Retina (tissue), 1 donor: ENCODE data around the gene PARD3B.

Experiments used
- DNase-seq: peaks from one replicate; pipeline ENCODE4 v3.0.0-alpha.2; 2016

PARD3B gene

DNA sequence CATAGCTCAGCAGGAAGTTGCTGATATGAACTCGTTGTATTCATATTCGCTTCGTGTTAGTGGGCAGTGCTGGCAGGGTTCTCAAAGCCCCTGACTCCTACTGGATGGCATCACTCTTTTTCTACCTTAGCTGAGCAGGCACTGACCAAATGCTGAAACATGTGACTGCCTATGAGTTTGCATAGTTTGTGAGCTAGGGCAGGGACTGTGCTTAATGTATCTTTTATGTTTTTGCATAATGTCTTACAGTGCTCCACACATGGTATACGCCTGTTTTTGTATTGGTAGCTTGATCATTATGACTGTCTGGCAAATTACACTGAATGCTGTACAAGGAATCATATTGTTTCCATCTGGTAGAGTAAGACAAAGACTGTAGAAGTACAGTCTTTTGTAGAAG, 305.3 kb downstream of the PARD3B start:
- no peak for DNase-seq

DNA sequence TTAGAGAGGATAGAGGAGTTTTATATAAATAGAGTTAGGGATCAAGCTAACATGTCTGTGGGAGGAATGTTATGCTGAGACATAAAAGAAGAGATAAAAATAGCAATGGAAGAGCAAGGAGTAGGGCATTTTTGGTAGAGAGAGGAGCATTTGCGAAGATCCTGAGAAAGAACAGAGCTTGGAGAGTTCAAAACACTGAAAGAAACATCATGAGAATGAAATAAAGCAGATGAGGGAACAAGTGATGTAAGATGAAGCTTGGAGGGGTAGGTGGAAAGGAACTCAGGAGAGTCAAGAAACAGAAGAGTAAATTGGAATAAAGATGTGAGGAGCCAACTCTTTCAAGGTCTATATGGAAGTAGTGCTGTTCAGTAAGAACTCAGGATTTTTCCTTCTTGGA, 308.6 kb downstream of the PARD3B start:
- no peak for DNase-seq

DNA sequence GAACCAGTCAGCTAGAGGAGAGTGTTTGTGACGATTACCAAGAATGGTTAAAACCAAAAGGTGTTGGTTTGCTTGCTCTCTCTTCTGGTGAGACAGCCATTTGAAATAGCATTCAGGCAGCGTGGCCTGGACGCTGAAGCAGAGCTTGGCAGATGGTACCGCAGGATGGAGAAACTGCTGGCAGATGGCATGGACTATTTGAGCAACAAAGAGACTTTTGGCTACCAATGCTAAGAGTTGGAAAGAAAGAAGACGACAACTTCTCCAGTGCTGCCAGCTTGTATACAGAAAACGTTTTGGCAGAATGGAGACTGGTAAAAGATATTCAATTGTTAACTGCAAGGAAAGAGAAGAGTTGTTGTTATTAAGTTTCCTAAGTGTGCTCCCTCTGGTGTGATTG, 315.0 kb downstream of the PARD3B start:
- DNase-seq, result no peak

DNA sequence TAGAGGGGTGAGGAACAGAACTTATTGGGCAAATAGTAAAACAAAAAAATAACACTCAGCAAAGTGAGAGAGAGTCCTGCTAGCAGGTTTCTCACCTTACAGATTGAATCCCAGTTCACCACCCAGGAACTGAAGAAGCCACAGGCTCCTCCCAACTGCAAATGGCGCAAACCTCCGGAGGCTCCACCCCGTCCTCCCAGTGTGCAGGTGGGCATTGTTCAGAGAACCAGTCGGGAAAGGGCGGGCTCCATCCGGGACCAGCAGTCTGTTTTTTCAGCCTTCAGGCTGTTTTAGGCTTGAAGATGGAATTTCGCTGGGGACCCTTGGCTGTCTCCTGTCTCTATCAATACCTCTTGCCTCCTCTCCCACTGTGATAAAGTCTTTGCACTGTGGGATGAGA, 317.5 kb downstream of the PARD3B start:
- no peak for DNase-seq

DNA sequence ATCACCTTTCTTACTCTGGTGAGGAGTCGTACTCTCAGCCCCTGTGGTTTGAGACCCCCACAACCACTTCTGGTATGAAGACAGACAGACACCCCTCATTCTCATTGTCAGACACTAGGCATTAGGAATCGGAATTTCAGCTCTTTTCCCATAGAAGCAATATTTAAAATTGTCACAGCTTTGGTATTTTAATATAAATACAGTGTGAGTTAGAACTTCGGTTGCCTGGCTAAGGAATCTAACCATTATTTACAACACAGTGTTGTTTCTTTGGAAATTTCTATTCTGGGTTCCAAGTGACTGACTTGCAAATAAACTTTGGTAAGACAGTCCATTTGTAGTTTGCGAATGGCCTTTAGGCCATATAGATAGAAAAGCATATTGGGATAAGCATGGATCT, 318.1 kb downstream of the PARD3B start:
- DNase-seq, result no peak

DNA sequence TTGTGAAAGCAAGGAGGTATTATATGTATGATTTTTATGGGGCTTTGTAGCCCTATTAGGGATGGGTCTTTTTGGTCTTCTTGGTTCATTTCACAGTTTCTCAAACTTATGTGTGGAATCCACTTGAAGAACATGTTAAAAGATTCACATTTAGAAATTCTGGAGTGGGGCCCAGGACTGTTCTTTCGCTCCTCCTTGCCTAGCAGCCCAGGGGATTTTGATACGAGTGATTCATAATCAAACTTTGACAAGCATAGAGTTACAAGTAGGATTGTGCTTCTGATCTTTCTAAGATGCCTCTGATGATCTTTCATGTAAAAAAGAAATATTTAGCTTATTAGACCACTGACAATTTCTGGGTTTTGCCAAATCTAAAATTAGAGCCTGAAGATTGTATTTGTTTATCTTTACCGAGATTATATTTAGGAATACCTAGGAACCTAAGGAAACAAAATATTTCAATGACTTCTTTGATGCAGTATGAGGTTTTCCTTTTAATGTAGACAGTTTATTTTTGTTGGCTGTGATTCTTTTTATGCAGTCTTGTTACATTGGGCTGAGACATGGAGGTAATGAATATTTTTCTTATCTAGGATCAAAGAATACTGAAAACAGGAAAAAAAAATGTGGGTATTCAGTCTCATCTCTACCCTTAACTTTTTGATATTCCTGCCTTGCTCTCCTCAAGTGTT, 324.0 kb downstream of the PARD3B start:
- no peak for DNase-seq

DNA sequence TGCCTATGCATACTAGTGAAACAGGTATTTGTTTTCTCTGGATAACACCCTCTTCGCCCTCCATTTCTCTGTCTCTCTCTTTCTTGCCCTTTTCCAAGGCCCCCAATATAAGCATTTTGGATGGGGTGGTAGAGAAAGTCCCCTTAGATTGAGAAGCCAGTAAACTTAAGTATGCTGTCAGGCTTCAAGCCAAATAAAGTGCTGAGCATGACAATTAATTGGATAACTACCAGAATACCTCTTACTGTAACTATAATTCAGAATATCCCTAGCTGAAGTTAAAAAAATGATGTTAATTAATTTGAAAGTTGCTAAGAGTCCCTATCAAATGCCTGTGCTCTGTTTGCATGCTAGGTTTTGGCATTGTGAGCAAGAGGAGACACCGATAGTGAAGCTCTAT, 324.8 kb downstream of the PARD3B start:
- DNase-seq, result no peak

DNA sequence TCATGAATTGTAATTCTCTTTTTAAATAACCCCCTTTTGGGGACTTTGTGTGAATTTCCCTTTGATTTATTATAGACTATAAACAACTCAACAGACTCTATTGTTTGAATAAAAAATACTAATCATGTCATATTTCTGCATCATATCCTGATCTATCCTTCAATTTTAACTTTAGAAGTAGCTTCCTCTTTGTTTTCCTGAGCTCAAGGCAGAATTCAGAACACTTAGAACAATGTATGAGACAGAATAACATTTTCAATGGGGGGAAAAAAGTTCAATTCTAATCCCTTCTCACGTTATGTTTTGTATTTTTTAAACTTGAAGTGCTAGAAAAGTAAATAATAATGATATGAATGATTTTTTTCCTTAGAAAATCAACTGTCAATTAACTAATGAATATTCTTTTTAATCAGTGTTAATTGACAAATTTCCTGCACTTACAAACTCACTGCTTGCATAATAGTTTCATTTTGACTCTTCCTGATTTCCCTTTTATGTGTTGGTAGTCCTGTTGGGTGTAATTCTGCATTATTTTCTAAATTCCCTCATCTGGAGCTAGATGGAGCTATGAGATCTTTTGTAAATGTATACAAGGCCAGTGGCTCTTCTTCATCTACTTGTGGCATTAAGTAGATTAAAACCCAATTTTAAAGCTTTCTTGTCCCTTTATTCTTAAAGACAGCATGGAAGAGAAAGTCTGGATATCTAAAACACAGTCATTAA, 326.1 kb downstream of the PARD3B start:
- DNase-seq, result no peak

DNA sequence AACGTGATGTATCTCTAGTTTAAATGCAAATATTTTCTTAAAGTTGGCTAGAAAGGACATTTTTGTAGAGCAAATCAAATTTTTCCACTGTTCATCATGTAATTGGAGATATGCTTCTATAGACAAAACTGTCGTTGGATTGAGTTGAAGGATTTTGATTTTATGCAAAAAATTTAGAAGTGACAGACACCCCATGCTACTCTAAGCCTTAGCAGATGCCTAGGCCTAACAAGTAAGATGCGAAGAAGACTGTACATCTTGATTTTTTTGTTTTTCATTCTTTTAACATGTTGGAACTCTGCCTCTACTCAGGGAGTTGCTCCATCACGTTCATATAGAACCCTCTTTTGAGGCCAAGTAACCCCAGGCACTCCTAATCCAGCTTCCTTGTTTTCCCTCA, 331.0 kb downstream of the PARD3B start:
- no peak for DNase-seq

DNA sequence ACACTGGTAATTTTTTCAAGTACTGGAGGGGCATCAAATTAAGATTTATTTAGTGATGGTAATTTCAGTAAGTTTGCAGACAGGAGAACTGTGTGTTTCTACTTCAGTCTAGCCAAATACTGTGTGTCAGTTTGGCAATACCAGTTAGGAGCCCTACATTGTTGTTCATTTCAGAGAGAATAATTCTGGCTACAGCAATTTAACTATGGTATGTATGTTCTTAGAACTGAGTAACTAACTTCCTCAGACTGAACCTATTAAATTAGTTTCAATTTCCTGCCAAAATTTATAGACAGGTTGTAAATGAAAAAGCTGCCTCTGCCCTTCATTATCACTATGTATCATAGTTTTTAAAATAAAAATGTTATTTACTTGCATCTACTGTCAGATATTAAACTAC, 332.4 kb downstream of the PARD3B start:
- DNase-seq, result no peak

DNA sequence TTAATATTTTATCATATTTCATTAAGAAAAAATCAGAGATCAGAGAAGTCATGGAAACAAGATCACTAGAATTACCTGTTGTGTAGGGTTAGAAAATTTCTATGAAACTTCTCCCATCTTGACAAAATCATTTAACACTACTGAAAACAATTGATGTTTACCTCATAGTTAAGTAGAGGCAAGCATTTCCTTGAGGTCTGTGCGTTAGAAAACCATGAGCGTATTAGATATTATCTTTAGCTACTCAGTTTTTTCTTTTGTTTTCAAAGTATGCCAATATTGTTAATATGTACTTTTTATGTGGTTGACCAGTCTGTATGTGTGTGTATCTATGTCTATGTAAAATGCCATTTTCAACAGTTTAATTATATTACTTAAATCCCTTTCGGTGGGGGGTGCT, 335.7 kb downstream of the PARD3B start:
- DNase-seq, result no peak

DNA sequence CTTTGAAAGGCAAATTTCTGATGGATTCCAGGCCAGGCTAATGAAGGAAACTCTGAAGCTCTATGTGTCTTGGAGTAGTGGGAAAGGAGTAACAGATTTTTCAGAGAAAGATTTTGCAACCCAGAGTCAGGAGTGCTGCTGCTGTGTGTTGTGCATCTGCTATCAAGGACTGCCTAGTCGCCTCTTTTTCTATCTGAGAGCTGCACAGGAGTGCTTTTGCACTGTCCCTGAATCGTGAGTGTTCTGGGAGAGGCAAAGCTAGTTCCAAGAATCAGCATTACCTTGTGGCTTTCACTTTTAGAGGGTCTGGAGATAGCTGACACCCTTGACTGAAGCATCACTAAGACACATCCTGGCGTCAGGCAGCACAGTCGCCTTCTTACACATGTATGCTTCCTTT, 336.4 kb downstream of the PARD3B start:
- DNase-seq, result no peak

DNA sequence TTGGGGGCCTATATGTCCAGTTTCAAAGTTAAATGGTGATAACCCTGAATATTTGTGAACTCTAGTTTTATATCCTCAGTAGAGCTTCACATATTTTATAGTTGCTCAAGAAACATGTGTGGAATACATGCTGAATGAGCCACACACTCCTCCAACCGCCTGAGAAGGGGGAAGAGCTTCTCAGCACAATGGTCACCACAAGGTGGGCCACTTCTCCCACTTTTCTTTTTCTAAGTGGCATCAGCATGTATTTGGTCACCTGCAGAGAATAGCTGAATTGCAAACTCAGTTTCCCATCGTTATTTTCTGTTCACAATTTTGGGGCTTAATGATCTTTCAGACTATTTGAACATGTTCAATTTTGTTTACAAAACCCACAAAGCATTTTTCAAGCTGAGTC, 340.5 kb downstream of the PARD3B start:
- no peak for DNase-seq

DNA sequence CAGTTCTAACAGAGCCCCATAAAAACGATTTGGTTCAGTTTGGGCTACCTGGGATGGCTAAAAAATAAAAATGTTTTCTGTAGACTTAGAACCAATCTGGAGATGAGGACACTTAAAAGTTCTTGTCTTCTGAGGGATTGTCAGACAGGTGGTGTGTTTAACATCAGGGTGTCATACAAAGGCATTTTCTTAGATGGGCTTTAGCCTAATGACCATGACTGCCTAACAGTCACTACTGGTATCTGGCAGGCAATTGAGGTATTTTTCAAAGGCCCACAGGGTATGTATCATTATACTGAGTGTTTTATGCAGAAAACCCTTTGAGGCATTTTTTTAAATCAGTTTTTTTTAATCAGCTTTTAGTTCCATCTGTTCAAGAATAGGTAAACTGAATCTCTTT, 341.4 kb downstream of the PARD3B start:
- no peak for DNase-seq

DNA sequence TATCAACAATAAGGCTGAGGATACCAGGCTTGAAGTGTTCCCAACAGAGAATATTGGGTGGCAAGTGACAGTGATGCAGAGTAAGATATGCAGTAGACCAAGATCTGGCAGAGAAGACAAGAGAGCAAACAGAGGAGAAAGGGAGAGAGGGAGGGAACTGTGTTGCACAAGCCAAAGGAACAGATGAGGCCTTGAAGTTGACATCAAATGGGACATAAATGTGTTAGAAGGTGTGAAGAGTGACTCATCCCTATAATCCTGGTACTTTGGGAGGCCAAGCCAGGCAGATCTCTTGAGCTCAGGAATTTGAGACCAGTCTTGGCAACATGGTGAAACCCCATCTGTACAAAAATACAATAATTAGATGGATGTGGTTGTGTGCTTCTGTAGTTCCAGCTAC, 342.9 kb downstream of the PARD3B start:
- no peak for DNase-seq

DNA sequence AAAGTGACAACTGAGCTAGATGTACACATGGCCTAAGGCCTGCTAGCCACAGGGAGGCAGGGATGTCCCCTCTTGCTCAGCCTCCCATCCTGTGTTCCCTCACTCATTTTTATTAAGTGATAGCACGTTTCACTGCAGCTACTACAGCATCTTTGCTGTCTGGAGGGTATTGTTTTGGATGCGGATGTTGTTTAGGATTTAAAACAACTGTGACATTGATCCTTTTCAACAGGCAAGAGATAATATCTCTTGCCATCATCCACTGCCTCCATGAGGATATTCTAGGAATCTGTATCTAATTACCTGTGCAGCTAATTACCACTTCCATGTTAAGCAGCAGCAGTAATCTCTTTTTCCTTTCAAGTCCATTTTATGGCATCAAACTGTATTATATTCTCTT, 345.4 kb downstream of the PARD3B start:
- no peak for DNase-seq

DNA sequence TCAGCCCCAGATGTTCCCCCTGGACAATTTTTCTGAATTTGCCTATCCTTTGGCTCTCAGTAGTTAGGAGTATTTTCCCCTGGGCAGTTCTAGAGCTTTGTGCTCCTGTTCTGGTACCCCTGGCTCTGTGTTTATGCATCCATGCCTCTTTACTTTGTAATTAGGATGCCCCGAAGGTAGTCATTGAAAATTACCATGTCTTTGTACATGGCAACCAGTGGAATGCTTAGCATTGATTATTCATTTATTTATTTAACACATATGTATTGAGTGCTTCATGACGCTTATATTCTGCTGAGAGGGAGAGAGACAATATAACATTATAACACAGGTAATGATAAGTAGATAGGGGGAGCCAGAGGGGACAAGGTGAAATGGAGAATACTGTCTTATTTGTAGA, 346.5 kb downstream of the PARD3B start:
- no peak for DNase-seq

DNA sequence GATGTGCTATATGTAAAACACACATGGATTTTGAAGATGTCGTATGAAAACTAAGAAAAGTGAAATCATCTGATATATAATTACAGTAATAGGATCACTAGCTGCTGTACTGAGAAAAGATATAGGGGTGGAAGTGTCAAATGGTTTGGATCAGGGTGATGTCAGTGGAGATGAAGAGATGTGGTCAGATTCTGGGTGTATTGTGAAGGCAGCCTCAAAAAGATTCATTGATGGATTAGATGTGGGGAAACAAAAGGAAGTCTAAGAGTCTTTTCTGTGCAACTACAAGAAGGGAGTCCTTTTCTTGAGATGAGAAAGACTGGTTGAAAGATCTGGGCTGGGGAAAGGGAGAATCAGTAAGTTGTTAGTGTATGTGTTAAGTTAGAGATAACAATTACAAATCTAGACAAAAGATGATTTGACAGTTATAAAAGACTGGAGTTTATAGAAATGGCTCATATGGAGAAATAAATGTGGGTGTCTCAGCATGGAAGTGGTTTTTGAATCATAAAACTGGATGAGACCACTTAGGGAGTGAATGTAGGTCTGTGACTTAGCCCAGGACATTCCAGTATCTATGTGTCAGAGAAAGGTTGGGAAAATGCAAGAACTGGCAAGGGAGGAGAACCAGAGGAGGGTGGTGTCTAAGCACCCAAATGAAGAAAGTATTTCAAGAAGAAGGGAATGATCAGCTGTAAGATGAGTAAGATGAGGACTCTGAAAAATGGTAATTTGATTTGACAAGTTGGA, 347.4 kb downstream of the PARD3B start:
- no peak for DNase-seq

DNA sequence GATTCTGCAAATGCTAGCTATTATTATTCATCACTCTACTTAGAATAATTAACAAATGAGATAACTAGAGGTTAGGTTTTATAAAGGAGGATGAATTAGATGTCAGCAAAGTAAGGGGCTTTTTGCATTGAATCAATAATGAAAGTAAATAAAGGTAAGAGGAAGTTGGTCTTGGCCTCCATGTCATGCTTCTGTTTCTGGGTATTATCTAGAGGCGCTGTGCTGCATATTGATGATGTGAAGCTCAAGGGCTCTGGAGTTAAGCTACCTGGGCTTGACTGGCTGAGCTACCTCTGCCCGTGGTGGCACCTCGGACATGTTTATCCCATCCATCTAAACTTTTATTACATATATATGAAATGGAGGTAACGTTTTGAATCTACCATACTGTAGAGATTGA, 350.9 kb downstream of the PARD3B start:
- DNase-seq, result no peak

DNA sequence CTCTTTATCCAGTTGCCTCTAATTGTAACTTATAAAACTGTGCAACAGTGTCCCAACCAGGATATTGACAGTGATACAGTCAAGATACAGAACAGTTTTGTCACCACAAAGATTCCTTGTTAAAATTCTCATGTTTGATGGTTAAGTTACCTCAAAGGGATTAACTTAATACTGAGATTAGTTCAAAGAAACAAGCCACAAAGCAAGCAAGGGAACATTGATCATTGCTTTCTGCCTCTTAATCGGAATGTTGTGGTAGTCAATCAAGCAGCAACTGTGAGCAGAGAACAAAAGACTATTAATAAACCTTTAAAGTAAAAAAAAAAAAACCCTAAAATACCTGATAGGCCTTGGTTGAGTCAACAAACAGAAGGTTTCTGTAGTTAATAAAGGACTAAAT, 352.3 kb downstream of the PARD3B start:
- no peak for DNase-seq

DNA sequence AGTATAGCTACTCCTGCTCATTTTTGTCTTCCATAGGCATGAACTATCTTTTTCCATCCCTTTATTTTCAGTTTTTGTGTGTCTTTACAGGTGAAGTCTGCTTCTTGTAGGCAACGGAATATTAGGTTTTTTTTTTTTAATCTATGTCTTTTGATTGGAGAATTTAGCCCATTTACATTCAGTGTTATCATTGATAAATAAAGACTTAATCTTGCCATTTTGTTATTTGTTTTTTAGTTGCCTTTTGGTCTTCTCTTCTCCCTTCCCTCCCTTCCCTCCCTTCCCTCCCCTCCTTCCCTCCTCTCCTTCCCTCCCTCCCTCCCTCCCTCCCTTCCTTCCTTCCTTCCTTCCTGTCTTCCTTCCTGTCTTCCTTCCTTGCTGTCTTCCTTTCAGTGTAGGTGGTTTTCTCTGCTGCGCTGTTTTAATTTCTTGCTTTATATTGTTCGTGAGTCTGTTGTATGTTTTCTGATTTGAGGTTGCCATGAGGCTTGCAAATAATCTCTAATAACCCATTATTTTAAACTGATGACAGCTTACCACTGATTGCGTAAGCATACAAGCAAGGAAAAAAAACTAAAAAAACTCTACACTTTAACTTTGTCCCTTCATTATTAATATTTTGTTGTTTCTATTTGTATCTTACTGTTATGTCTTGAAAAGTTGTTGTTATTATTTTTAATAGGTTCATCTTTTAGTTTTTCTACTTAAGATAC, 353.8 kb downstream of the PARD3B start:
- DNase-seq, result no peak

DNA sequence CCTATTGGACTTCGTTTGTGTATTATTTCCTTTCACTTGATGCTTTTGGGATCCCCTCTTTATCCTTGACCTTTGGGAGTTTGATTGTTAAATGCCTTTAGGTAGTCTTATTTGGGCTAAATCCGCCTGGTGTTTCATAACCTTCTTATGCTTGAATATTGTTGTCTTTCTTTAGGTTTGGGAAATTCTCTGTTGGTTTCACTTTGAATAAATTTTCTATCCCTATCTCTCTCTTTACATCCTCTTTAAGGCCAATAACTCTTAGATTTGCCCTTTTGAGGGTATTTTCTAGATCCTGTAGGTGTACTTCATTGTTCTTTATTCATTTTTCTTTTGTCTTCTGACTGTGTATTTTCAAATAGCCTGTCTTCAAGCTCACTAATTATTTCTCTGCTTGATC, 354.7 kb downstream of the PARD3B start:
- no peak for DNase-seq

DNA sequence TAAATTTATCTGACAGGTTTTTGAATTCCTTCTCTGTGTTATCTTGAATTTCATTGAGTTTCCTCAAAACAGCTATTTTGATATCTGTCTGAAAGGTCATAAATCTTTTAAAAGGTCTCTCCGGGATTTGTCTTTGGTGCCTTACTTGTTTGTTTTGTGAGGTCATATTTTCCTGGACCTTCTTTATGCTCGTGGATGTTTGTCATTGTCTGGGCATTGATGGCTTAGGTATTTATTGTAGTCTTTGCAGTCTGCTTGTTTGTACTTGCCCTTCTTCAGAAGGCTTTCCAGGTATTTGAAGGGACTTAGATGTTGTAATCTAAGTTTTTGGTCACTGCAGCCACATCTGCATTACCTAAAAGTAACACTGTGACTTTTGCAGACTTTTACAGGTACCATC, 355.2 kb downstream of the PARD3B start:
- no peak for DNase-seq

DNA sequence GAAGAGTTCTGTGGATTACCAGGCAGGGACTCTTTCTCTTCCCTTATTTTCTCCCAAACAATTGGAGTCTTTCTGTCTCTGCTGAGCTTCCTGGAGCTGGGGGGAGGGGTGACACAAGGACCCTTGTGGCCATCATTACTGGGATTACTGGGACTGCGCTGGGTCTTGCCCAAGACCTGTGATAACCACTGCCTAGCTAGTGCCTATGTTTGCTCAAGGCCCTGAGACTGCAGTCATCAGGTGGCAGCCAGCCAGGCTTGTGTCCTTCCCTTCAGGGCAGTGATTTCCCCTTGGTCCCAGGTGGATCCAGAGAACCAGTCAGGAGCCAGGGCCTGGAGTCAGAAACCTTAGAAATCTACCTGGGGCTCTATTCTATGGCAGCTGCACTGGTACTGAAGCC, 355.6 kb downstream of the PARD3B start:
- DNase-seq, result no peak
